ENCODE measurements around the gene EBLN2. TPM values are rescaled to one million over a fixed set of nuclear protein-coding genes. Genes with fewer than 3 reads are reported as not detected.

EBLN2 gene
- total RNA-seq = 22.5 TPM

DNA sequence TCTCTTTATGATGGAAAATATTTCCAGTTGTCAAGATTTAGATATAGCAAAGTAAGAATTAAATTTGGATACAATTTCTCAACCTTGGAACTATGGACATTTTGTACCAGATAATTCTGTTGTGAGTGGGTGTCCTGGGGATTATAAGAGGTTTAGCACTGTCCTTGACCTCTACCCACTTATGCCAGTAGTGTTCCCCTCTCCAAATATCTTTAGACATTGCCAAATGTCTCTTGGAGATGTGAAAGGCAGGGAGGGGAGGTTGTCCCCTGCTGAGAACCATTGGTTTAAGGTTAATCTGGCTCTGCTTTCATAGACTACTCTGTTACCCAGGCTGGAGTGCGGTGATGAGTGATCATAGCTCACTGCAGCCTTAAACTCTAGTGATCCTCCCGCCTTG, at the start of gene EBLN2:
Gene EBLN2 (plus strand): TSS at position 244 of the 400 bp plus-strand sequence. CDS start 423 bp downstream, outside the sequence.

Small RNAs within 50 kb of the gene (small RNA-seq; reads per million reads assigned to genes)
- gene RNU2-64P (ENCODE audit: low replicate concordance) (2.6 reads per million, percentile 83 among the genes with 10 or more reads in this experiment), gene RNU6-557P (ENCODE audit: low replicate concordance) (not detected), gene RNU7-19P (ENCODE audit: low replicate concordance) (not detected)

Other genes with a start within 250 kb of the EBLN2 start
- 13.5 TPM for gene SHQ1, start 213.2 kb upstream of the EBLN2 start, total RNA-seq
- 3.4 TPM for gene GXYLT2, start 173.6 kb upstream of the EBLN2 start, total RNA-seq
- gene PPP4R2, start 64.8 kb upstream of the EBLN2 start, total RNA-seq = 94.5 TPM